Measurements from ENCODE around the gene FAM135A. TPM values are rescaled to one million over a fixed set of nuclear protein-coding genes. Genes with fewer than 3 reads are reported as not detected.

FAM135A gene
- total and polyA plus RNA-seq, 9 of the 15 experiments (the other 6 are each of a cell fraction or from before 2014, with no cell fraction given), result 7.4 to 32.9 (median 19.2) TPM

- no TSS peak for BruUV-seq (replicated peaks)
- Histone ChIP-seq H3K9me1 (ENCODE audit: control insufficient read depth, insufficient read depth, low read length) (no peaks in the 10 kb centered on the region), H2AFZ (ENCODE audit: low read depth, low read length) (no peak overlapping the region), H3K4me2 (ENCODE audit: insufficient read depth, low read length) (no peak overlapping the region), H3K4me1 (replicated peaks in 1 of 2; ENCODE audit: control insufficient read depth in 2 of 2, insufficient read depth in 2 of 2, low read length in 2 of 2) (no peaks in the 10 kb centered on the region), H3K79me2 (ENCODE audit: control insufficient read depth, insufficient read depth, low read length) (no peaks in the 10 kb centered on the region), H3K27ac (ENCODE audit: extremely low read depth, low read depth, low read length) (no peak overlapping the region), H3K27me3 (ENCODE audit: control insufficient read depth in 2 of 2, insufficient read depth in 2 of 2, low read length in 2 of 2) (no peaks in the 10 kb centered on the region), H3K36me3 (ENCODE audit: control insufficient read depth, insufficient read depth, low read length) (peaks cover 4% of the 10 kb centered on the region; the same call in 1 of the 3 replicates), H4K20me1 (replicated peaks; ENCODE audit: control insufficient read depth, insufficient read depth, low read length) (no peaks in the 10 kb centered on the region), H3K9me3 (replicated peaks; ENCODE audit: control insufficient read depth, insufficient read depth, low read depth, low read length) (no peaks in the 10 kb centered on the region), H3K9ac (ENCODE audit: insufficient read depth in 1 of 2, low read depth in 2 of 2, low read length in 2 of 2) (no peak overlapping the region), H3K4me3 (no peak overlapping the region)
- in situ Hi-C loops (cut with MboI), result loop anchor here (25.0 kb wide), 1 partner anchor 339 kb away; no protein-coding TSS in a partner anchor
- ChIA-PET POLR2A (no interaction called here), CTCF (ENCODE audit: low intra/inter-chr PET ratio) (interaction anchor here (0.9 to 1.3 kb wide), 2 partner anchors 138 to 336 kb away, joined by 3 to 8 read pairs; no protein-coding TSS in a partner anchor)
- no peak for DNase-seq (ENCODE audit: extremely low read depth in 1 of 4, low spot score in 3 of 4)
- FAIRE-seq, result no peak
- intact Hi-C loops (cut with micrococcal nuclease), result loop anchor here (1.0 kb wide), 1 partner anchor 138 kb away; no protein-coding TSS in a partner anchor
- TF ChIP-seq TRIM28 (IDR thresholded peaks at IDR 0.05) (no peak), MCM3 (IDR thresholded peaks at IDR 0.05) (no peak), ZNF354B (CRISPR knock-in tag; IDR thresholded peaks at IDR 0.05) (no peak), PRDM10 (IDR thresholded peaks at IDR 0.05; ENCODE audit: partially characterized antibody) (no peak), YBX1 (IDR thresholded peaks at IDR 0.05) (no peak), CGGBP1 (CRISPR knock-in tag; IDR thresholded peaks at IDR 0.05) (no peak), CTCFL (IDR thresholded peaks at IDR 0.05; ENCODE audit: borderline replicate concordance, insufficient read depth, low read depth, low read length, poor library complexity, severe bottlenecking) (no peak), ZNF280B (CRISPR knock-in tag; IDR thresholded peaks at IDR 0.05) (no peak)
- ATAC-seq, result no peak
- WGBS (ENCODE audit: insufficient coverage, low coverage, missing lambda C conversion rate), result 86% methylated on average over 3 of the region's 3 CpGs
Observed at GRCh38 chr6:70547905-70548304, 134.6 kb downstream of the FAM135A start.
